Measurements from ENCODE around the gene CNNM3. TPM values are rescaled to one million over a fixed set of nuclear protein-coding genes. Genes with fewer than 3 reads are reported as not detected.

The CNNM3 gene
- total RNA-seq, 4 donors from 2014 or later: 29.8 to 108 (median 44.8) TPM

DNA sequence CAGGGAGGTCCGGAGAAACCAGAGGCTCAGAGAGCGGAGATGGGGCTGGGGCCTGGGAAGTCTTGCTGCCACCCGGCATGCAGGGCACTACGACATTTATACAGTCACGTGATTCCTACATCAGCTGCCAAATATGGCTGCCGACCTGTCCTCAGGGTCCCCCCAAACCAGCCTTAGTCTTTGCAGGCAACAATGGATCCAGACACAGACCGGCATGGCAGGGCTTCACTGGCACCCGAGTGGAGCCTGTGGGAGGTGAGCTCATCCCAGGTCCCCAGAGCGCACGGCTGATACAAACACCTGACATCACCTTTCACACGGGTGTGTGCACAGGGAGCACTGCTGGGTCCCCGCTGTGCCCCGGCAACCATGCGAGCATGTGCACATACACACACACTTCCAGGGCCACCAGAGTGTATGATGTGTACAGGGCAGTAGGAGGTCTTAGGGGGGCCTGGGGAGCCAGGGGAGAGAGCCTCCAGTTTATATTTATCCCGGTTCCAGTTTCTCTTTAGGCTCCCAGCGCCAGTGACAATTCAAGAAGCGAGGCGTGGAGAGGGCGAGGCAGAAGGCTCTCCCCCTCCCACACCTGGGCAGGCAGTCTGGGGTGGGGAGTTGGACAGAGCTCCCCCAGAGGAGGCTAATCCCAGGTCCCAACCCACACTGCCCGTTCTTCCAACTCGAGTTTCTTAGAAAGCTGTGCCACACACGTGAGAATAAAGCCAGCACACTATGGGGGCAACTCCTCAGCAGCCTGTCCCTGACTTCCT, 51.1 kb downstream of the CNNM3 start:
- DNase-seq: peak in 1 of 3 donors; percentile 56
- peak overlapping the region; percentile 17 to 91 (median 74) for H3K4me3 ChIP-seq
- peak overlapping the region; percentile 5 to 99 (median 92) for H3K27ac ChIP-seq
- no peaks in the 10 kb centered on the region for H3K9me3 ChIP-seq
- no peak for TF ChIP-seq CTCF (IDR thresholded peaks at IDR 0.05)
- no peak for TF ChIP-seq POLR2A (IDR thresholded peaks at IDR 0.05)
- no peaks in the 10 kb centered on the region for H3K27me3 ChIP-seq
- peaks cover 0 to 36% (median 17%) of the 10 kb centered on the region in 4 donors for H3K4me1 ChIP-seq
- H3K36me3 ChIP-seq: peaks cover 0 to 34% (median 0%) of the 10 kb centered on the region in 3 donors

DNA sequence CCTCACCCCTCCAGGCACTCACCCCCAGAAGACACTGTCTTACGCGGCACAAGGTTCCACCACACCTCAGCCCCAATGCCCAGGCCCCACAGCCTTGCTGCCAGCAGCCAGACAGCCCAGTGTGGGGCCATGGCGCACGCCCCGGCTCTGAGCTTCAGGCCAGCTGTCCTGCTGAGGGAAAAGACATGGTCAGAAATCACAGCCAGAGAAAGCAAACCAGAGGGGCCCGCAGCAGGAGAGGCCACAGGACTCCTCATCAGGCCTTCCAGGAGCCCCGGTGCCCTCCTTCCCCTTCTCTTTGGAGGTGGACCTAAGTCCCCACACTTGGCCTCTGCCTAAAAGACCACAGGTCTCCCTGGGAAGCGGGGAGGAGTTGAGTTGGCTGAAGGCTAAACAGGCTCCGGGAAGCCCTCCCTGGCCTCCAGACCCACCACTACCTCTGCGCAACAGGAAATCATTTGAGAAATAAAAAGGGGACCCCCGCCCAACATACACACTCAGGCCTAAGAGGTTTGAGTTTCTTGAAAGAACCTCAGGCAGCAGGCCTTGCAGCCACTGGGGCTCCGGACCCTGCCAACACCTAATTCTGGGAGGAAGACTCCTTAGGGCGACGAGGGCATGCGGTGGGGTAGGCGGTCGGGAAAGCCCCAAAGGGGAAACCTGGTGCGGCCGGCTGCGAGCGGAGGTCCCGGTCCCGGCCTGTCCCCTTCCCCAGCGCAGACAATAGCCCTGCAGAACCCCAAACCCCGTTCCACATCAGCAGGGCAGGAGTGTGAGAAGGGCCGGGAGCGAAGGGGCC, 51.9 kb downstream of the CNNM3 start:
- Histone ChIP-seq H3K27ac (peak overlapping the region; percentile 86 to 99 (median 92)), H3K9me3 (no peaks in the 10 kb centered on the region), H3K27me3 (no peaks in the 10 kb centered on the region), H3K36me3 (peaks cover 0 to 34% (median 0%) of the 10 kb centered on the region in 3 donors), H3K4me1 (peaks cover 0 to 36% (median 17%) of the 10 kb centered on the region in 4 donors), H3K4me3 (peak overlapping the region; percentile 61 to 91 (median 74))
- TF ChIP-seq CTCF (IDR thresholded peaks at IDR 0.05) (no peak), POLR2A (IDR thresholded peaks at IDR 0.05) (no peak)
- DNase-seq: peak in 1 of 3 donors; percentile 56

DNA sequence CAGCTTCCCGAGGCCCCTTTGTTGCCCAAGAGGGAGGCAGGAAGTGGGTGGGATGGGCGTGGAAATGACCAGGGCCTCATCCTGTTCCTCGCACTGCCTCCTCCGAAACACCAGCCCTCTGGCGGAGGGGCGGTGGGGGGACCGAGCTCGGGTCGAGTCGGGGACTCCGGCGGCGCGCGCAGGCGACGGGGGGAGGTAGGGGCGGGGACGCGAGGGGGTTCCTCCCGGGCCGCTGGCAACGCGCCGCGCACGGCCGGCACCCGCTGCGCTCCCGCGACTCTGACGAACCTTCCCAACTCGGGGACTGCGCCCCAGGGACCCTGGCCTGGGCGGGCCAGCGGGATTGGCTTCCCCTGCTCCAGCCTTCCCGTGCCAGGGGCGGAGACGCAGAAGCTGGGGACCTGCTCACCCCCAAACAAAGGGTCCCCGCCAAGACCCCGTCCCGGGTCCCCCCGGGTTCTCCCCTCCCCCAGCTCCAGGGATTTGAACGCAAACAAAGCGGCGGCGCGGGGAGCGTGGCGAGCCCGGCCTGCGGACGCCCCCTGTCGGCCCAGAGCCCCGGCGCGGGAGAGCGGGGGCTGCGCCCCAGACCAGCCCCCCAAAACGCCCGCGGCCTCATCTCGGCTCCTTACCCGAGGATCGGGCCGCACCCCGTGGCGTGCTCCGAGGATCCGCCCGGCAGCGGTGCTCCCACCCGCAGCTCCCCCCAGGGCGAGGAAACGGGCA, 52.6 kb downstream of the CNNM3 start:
- Histone ChIP-seq H3K4me3 (peak overlapping the region; percentile 61 to 91 (median 74)), H3K27me3 (no peaks in the 10 kb centered on the region), H3K9me3 (no peaks in the 10 kb centered on the region), H3K4me1 (peaks cover 0 to 36% (median 18%) of the 10 kb centered on the region in 4 donors), H3K36me3 (peaks cover 0 to 27% (median 0%) of the 10 kb centered on the region in 3 donors), H3K27ac (peak overlapping the region; percentile 86 to 99 (median 92))
- peak in 1 of 2 donors; percentile 34 for TF ChIP-seq POLR2A (IDR thresholded peaks at IDR 0.05)
- TF ChIP-seq CTCF (IDR thresholded peaks at IDR 0.05): peak; percentile 30 to 62 (median 48)
- DNase-seq: peak; percentile 65 to 89 (median 77)

- DNase-seq: peak in 2 of 3 donors; percentile 73 to 74
- TF ChIP-seq CTCF (IDR thresholded peaks at IDR 0.05) (no peak), POLR2A (IDR thresholded peaks at IDR 0.05) (no peak)
- H3K4me3 ChIP-seq: peak overlapping the region; percentile 61 to 91 (median 74)
- H3K4me1 ChIP-seq: peaks cover 0 to 36% (median 21%) of the 10 kb centered on the region in 4 donors
- H3K27ac ChIP-seq: peak overlapping the region; percentile 86 to 99 (median 92)
- H3K36me3 ChIP-seq: peaks cover 0 to 21% (median 0%) of the 10 kb centered on the region in 3 donors
- no peaks in the 10 kb centered on the region for H3K27me3 ChIP-seq
- no peaks in the 10 kb centered on the region for H3K9me3 ChIP-seq
Measured at GRCh38 chr2:96869281-96869821, 53.3 kb downstream of the CNNM3 start.
